ACC112 (cell line): Measurements from ENCODE around the gene SIRT4.

Experiments
- H2AFZ ChIP-seq: fragments of 200-600 bp; sonication (generic); one replicate; pipeline ENCODE4 v1.6.0; 2017; ENCODE audit warnings: antibody characterized with exemption, low read length; ENCODE audit not compliant: unreplicated experiment
- H3K27ac ChIP-seq: fragments of 200-600 bp; sonication (generic); 2 replicates; pipeline ENCODE4 v1.5.1; 2014; ENCODE audit warnings: low read depth, mild to moderate bottlenecking, antibody characterized with exemption, low read length, moderate library complexity
- H3K27me3 ChIP-seq: fragments of 200-600 bp; sonication (generic); 2 replicates; pipeline ENCODE4 v1.6.1; 2014; ENCODE audit warnings: mild to moderate bottlenecking, antibody characterized with exemption, low read length, moderate library complexity, mixed read lengths; ENCODE audit not compliant: insufficient read depth
- H3K36me3 ChIP-seq: fragments of 200-600 bp; sonication (generic); 2 replicates; pipeline ENCODE4 v1.6.1; 2016; ENCODE audit warnings: mild to moderate bottlenecking, antibody characterized with exemption, low read length, moderate library complexity, mixed read lengths; ENCODE audit not compliant: insufficient read depth
- H3K4me1 ChIP-seq: fragments of 200-600 bp; sonication (generic); one replicate; pipeline ENCODE4 v1.6.1; 2016; ENCODE audit warnings: low read length, mixed read lengths; ENCODE audit not compliant: insufficient read depth, unreplicated experiment, control insufficient read depth
- H3K4me3 ChIP-seq: fragments of 200-600 bp; sonication (generic); 2 replicates; pipeline ENCODE4 v1.5.1; 2014; ENCODE audit warnings: mild to moderate bottlenecking, low read depth, low read length
- H3K79me2 ChIP-seq: fragments of 200-600 bp; sonication (generic); one replicate; pipeline ENCODE4 v1.6.0; 2016; ENCODE audit warnings: low read length; ENCODE audit not compliant: control insufficient read depth, unreplicated experiment, insufficient read depth

The SIRT4 gene

GRCh38 chr12:120353556-120354317 lies 51.6 kb downstream of the SIRT4 start:
- Histone ChIP-seq H3K4me3 (no peak overlapping the region), H3K27me3 (no peaks in the 10 kb centered on the region), H3K27ac (no peak overlapping the region), H2AFZ (no peak overlapping the region), H3K79me2 (no peaks in the 10 kb centered on the region), H3K36me3 (no peaks in the 10 kb centered on the region), H3K4me1 (no peaks in the 10 kb centered on the region)

GRCh38 chr12:120356567-120357030 lies 54.5 kb downstream of the SIRT4 start:
- no peak overlapping the region for H2AFZ ChIP-seq
- no peak overlapping the region for H3K4me3 ChIP-seq
- H3K36me3 ChIP-seq = no peaks in the 10 kb centered on the region

GRCh38 chr12:120357104-120357503 lies 55.0 kb downstream of the SIRT4 start:
- Histone ChIP-seq H2AFZ (no peak overlapping the region), H3K79me2 (no peaks in the 10 kb centered on the region), H3K27ac (no peak overlapping the region), H3K4me3 (no peak overlapping the region), H3K27me3 (peaks cover 9% of the 10 kb centered on the region), H3K36me3 (no peaks in the 10 kb centered on the region), H3K4me1 (no peaks in the 10 kb centered on the region)

More at GRCh38 chr12:120356567-120357030, 54.5 kb downstream of the SIRT4 start:
- Histone ChIP-seq H3K79me2 (no peaks in the 10 kb centered on the region), H3K27me3 (peaks cover 4% of the 10 kb centered on the region), H3K27ac (no peak overlapping the region), H3K4me1 (no peaks in the 10 kb centered on the region)

DNA sequence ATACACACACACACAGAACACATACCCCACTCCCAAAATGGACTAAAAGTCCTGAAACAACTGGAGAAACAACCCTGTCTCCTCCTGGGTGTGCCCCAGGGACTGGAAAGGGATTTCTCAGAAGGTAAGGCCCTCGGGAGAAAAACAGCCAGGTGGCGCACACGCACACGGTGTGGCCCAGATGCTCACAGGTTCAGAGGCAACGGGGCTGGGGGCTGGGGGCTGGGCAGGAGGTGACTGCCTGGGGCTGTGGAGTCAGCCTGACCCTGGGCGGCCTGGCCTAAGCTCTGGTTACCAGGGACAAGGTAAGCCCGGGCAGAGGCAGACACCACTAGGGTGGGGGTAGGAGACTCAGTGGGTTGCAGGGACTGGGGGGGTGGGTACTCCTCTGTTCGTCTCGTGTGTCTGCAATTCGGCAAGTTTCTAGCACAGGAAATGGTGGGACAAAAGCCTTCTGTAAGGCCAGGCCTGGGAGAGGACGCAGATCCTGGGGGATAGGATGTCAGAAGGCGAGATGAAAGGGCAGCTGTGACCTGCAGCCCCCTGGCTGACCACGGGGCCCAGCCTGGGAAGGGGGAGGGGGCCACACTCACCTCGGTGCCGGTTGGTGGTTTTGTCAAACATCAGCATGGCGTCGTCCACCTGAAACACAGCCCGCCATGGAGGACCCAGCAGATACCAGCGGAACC lies 56.4 kb downstream of the SIRT4 start:
- no peak overlapping the region for H2AFZ ChIP-seq
- H3K36me3 ChIP-seq = no peaks in the 10 kb centered on the region
- H3K27ac ChIP-seq = no peak overlapping the region

DNA sequence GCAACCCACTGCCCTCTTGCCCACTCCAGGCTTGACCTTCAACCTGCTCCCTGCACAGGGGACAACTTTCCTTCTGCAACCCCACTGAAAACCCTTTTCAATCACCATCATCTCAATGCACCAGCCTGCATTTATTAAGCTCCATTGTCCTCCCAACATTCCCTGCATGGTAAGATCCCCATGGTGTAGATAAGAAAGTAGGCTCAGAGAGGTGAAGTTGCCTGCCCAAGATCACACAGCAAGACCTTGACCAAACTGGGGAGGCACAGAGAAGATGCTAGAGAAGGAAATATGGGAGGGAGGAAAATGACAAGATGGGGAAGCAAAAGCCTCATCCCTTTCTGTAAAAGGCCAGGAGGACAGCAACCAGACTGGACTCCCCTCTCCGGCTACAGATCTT lies 57.0 kb downstream of the SIRT4 start:
- no peak overlapping the region for H3K4me3 ChIP-seq
- peaks cover 10% of the 10 kb centered on the region for H3K27me3 ChIP-seq
- H3K4me1 ChIP-seq = no peaks in the 10 kb centered on the region
- H3K27ac ChIP-seq = no peak overlapping the region
- H2AFZ ChIP-seq = no peak overlapping the region
- no peaks in the 10 kb centered on the region for H3K36me3 ChIP-seq
- H3K79me2 ChIP-seq = no peaks in the 10 kb centered on the region

More for the DNA sequence above, 56.4 kb downstream of the SIRT4 start:
- Histone ChIP-seq H3K4me3 (no peak overlapping the region), H3K79me2 (no peaks in the 10 kb centered on the region), H3K4me1 (no peaks in the 10 kb centered on the region), H3K27me3 (peaks cover 10% of the 10 kb centered on the region)

DNA sequence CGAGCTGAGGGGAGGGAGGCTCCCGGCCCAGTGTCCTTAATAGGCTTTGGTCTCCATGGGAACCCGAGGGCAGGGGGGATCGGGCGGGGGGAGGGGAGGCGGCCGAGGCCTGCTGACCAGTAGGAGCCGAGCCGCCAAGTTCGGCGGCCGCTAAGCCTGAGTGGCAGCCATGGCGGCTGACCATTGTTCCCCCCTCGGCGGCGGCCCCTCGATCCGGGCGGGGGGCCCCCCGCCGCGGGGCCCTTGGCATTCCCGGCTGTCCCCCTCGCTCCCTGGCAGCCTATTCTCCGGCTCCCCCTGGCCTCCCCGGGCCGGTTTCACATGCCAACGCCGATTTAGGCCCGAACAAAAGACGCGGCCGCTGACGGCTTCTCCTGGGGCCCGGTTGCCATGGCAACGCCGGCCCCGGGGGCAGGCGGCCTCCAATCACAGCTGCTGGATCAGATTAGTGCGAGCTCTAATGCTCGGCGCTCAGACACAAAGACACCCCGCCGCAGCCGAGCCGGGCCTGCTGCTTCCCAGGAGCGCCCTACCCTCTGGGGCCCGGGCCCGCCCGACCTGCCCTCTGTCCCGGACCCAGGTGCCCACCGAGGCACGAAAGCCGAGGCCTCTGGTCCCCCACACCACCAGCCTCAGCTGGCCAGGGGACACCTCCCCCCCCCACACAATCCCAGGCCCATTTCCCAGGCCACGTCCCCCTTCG lies 59.5 kb downstream of the SIRT4 start:
- Histone ChIP-seq H3K27ac (no peak overlapping the region), H3K36me3 (no peaks in the 10 kb centered on the region), H3K27me3 (peaks cover 10% of the 10 kb centered on the region), H3K4me3 (peak overlapping the region; percentile 56), H3K79me2 (no peaks in the 10 kb centered on the region), H2AFZ (peak overlapping the region; percentile 68), H3K4me1 (no peaks in the 10 kb centered on the region)
